NCI-H345 treated with DMSO at 0.1 percent for 48 hours (cell line): ENCODE results near the gene AGK.

ENCODE experiments used
- DNase-seq: peaks from one replicate; lab custom pipeline; 2025; ENCODE audit not compliant: unreplicated experiment; lab: John Stamatoyannopoulos, UW

The AGK gene, protein sequence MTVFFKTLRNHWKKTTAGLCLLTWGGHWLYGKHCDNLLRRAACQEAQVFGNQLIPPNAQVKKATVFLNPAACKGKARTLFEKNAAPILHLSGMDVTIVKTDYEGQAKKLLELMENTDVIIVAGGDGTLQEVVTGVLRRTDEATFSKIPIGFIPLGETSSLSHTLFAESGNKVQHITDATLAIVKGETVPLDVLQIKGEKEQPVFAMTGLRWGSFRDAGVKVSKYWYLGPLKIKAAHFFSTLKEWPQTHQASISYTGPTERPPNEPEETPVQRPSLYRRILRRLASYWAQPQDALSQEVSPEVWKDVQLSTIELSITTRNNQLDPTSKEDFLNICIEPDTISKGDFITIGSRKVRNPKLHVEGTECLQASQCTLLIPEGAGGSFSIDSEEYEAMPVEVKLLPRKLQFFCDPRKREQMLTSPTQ

DNA sequence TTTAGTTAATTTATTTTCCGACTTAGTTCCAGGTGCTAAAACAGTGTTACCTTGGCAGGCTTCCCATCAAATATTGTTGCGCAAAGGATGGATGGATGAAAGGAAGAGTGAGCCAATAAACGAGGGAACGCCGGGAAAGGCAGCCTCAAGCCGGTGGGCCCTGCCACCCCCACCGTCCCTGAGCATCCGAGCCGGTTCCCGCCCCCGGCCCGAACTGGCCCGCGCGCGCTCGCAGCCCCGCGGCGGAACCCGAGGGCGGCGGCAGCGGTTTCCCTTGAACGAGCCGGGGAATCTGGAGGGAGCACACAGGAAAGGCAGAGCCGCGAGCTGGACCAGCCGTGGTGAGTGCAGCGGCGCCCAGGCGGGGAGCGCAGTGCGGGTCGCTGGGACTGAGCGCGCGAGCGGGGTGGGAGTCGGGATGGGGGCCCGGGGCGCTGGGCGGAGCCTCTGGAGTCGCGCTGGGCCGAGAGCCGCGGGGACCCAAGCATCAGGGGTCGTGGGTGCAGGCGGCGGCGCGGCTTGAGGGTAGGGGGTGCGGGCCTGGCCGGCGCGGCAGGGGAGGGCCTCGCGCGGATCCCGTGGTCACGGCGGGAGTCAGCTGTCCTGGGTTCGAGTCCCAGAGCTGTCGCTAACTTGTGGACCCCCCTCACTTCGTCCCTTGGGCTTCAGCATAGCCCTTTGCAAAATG, at the start of gene AGK:
Gene AGK (plus strand): TSS at position 317 of the 688 bp plus-strand sequence. CDS start 4,057 bp downstream, outside the sequence.
- peak; percentile 60 for DNase-seq

DNA sequence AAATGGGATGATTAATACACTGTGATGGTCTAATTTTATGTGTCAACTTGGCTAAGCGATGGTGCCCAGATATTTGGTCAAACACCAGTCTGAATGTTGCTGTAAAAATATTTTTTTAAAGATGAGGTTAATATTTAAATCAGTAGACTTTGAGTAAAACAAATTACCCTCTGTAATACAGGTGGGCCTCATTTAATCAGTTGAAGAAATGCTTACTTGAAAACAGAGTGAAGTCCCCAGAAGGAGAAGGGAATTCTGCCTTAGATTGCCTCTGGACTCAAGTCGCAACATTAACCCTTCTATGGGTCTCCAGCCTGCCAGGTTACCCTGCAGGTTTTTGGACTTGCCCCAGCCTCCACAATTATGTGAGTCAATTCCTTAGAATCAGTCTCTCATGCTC, 49.8 kb upstream of the AGK start:
- no peak for DNase-seq

DNA sequence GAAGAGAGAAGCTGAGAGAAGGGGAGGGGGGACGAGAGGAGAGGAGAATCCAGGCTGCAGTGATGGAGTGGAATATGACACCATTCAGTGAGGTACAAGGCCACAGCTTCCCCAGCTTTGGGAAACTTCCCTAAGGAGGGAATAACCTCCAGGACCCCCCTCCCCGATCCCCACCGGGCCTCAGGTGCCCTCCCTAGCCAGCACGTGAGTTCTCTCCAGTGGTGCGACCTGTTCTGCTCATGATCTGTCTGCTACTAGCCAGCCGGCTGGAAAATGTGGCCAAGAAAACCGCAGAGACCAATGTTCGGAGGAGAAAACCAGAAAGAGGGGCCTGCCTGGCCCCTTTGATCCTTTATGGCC, 39.9 kb upstream of the AGK start:
- no peak for DNase-seq

DNA sequence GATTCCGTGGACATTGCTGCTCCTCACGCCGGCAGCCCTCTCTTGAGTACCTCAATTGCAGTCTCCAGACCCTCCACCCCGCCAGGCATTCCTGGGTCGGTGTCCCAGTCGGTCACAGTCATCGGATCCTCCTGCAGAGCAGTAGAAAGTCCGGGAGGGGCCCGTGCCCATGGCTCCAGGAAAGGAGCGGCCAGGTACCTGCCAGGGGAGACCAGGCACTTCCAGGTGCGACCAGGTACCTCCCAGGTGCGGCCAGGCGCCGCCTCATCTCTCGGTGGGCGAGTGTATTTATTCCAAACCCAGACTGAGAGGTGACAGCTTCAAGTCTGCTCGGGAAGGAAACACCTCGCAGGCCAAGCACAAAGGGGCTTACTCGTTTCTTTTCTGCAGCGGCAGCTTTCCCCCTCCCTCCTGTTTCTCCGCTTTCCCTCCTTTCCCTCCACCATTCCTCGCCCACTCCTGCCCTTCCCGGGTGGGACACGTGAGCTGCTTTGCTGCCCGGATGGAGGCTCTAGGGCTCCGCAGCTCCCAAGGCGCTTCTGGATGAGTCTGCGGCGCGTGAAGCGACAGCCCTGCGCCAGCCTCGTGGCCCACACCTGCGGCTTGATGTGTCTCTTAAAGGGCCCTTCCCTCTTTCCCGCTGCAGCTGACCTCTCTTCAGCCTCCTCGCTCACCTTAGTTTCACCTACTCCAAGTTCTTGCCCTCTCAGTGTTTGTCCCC, 39.4 kb upstream of the AGK start:
- no peak for DNase-seq

DNA sequence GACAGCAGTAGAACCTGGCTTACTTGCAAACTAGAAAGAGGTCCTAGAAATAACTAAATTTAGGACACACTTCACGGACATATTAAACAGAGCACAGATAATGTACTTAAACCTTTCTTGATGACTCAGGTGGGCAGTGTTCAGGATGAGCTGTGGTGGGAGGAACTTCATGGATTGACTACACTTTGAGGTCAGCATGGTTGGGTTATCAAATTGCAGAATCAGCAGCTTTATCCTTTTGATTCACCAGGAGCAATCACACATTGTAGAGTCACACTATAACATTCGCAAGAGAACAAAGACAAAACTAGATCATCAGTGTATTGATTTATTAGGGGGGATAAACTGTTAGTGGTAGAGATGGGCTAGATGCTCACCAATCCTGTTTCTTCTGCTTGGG, 38.6 kb upstream of the AGK start:
- no peak for DNase-seq

DNA sequence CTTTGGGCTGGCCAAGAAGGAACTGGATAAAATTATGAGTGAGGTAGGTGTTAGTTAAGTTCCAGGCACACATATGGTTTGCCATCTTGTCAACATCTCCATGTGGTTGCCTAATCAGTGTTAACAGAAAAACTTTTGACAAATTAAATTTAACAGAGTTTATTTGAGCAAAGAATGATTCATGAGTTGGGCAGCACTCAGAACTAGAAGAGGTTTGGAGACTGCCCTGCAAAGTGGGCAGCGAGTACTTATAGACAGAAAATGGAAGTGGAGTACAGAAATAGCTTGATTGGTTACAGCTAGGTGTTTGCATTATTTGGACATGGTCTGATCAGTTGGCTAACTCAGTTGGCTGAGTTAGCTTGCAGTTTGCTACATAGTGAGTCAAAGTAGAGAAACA, 37.5 kb upstream of the AGK start:
- no peak for DNase-seq

DNA sequence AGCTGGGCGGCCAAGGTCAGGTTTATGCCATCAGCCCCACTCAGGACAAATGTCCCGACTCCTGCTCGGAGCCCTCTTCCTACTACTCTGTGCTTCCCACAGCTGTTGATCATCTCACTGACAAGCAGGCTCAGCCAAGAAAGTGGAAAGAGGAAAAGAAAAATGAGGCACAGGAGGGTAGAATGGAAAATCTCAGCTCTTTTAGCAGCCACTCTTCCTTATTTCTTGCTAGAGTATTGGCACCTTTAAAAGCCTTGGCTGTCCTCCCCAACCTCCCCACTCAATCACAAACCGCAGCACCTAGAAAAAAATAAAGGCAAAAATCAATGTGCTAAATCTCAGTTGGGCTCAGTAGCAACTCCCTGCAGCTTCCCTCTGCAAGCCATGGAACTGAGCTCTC, 35.3 kb upstream of the AGK start:
- DNase-seq: no peak

DNA sequence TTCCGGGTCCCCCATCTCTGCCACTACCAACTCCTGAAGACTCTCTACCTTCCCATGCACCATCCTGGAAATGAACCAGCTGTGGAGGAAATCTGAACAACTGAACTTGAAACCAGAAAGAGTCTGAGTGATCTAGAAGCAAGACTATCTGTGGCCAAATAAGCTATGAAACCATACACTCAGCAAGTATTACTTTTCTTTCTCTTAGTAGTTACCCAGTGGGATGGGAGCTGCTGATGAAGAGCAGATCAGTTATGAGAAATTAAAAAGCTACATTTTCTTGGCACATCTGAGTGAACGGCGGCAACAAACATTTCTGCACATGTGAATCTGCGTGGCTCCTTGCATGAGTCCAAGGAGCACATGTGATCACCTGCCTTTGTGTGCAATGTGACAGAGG, 31.6 kb upstream of the AGK start:
- DNase-seq: no peak

DNA sequence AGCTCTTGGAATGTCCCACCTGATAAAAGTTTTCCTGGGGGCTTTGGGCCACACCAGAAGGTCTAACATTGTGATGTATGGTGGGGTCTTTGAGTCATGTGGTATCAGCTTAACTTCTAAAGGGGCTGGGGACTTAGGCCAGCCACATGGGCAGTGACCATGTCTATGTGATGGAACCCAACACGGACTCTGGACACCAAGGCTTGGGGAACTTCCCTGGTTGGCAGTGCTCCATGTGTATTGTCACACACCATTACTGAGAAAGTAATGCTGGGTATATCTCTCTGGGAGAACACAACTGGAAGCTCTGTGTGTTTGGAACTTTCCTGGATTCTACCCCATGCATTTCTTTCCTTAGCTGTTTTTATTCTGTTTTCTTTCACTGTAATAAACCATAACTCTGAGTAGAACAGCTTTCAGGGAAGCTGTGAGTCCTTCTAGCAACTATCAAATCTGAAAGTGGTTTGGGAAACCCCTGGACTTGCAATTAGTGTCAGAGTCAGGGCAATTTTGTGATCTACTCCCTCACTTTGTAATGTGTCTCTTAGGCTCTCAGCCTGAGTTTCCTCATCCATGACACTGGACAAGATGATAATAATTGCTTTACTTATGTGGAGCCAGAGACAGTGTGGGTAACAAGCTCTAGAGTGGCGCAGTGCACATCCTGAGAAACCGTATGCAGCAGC, 28.4 kb upstream of the AGK start:
- no peak for DNase-seq

DNA sequence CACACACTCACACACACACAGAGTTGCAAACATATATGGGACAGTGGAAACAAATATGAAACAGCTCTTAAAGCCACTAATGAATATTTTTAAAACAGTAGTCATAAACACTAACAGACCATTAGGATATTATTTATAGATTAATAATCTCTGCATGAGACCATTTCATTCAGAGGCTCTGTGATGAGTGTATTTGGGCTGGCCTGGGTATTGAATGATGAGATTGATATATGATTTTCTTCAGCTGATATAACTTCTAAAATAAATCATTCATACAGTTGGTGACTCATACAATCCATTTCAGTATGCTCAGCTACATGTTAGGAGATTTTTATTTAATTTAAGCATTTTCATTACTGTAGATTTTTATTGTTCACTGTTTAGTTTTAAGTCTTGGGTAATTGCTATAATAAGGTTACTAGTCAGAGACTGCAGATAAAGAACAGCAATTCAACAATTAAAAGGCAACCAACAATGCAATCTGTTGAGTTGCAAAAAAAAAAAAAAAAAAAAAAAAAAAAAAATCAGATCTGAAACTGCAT, 25.2 kb upstream of the AGK start:
- no peak for DNase-seq

DNA sequence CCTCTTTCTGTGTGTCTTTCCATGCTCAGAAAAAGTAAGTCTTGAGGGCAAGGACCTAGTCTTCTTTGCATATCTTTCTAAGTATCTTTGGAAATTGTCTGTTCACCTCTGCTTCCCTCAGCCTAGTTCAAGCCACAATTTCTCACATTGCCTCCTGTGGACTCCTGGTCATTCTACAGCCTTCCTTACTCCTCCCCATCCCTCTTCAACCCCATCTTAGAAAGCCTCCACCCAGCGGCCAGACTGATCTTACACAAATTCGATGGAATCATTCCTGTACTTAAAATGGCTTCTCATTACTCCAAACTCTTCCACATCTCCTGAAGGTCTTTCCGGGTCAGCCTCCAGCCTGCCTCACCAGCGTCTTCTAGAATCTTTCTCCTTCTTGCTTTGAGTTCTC, 24.1 kb upstream of the AGK start:
- DNase-seq: no peak

DNA sequence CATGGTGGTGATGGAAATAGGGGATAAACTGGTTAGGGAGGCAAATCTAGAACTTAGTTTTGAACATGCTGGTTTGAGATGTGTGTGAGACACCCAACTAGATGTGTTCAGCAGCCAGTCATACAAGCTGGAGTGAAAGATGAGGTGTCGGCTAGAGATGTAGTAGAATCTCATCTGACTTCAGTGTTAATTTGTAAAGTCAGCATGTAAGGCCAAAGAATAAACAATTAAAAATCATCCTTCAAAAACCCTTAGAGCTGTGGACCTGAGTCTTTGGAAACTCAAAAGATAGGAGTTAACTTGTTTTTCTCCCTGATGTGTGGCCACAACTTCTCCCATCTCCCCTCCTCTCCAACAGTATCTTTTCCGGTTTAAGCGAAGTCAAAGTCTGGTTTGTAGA, 22.8 kb upstream of the AGK start:
- no peak for DNase-seq

DNA sequence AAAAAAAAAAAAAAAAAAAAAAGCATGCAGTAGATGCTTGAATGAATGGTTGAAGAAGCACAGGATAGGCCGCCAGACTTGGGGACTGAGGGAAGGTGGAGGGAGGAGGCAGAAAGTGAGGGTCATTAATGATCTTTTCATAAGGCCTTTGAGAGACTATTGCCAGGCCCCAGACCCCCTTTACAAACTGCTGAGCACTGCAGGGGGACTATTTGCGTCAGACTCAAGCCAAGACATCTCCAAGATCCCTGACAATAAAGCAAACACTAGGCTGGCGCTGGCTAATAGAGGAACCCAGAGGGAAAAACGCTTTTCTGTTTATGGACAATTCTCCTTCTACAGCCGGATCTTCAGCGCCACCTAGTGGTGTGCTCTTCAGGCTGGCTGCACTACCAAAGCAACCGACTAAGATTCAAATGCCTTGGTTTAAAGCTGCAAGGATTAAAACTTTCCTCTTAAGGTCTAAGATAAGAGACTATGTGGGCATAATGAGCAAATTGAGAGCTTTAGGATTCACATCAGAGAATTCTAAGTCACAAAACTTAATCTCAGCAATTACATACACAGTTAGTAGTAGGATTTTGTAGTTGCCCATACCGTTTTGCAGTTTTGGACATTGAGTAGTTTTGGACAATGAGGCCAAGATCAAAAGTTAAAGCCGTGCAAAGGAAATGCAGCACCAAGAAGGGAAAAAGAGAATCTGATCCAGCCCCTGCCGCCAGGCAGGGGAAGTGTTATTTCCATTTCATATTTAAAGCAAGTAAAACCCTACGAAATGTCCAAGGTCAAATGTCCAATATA, 17.9 kb upstream of the AGK start:
- DNase-seq: peak; percentile 82

DNA sequence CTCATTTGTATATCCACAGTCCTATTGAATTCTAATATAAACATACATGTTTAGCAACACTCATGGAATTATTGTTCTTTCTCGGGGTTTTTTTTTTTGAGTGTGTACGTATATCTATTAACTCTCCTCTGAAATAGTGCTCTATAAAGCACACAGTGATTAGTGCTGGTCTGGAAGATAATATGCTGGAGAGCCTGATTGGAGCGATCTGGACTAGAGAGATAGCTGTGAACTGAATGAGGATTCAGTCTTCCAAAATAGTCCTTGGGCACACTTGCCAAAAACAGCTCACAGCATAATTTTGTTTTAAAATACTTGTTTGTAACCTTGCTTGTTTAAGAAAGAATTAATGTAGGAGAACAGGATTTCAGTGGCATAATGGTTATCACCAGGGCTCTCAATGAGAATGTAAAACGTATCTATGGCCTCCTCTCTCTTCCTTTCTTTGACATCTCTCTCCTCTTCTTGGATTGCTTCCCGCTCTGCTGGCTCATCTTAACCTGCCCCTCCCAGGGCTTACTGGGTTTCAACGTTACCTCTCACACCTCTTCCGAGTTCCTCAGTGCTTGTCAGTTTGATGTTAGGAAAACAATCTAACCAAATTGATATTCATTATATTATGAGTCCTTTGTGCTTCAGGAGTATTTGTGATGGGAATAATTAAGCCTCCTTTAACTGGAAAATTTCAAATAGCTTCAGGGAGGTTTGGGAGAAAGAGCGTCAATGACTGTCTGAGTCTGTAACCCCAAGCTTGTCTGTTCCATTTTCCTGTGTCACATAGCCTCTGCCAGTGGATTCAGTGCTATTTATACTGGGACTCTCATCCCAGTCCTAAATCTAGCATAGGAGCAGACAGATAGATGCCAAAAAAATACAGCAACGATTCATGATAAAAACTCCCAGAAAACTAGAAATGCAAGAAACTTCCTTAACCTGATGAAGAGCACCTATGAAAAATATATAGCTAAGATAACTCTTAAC, 16.2 kb upstream of the AGK start:
- no peak for DNase-seq

DNA sequence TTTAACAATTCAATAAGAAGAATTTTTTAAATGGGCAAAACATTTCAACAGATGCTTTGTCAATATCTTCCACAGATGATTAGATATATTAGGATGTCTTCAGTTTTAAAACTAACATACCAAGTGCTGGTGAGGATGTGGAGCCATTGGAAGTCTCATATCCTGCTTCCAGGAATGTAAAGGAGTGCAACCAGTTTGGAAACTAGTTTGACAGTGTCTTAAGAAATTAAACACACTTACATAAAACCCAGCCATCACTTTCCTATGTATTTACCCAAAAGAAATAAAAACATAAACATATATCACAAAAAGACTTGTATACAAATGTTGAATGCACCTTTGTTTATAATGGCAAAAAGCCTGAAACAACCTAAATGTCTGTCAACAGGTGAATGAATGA, 13.3 kb upstream of the AGK start:
- no peak for DNase-seq

DNA sequence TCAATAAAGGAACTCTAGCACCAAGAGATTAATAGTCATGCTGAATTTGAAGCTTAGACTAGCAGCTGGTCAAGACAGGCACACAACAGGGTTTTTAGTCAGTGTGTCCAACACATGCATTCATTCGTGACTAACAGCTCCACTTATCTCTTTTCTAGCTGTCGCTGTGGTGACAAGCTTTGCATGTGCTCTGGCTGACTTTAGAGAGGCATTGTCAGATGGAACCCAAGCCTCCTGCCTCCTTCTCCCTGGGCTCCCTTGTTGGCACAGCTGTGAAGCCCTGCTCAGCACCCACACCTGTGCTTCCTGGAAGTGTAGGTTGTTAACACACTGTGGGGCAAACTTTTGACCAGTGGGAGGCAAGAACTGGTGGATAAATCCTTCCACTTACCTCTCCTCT, 9.8 kb upstream of the AGK start:
- DNase-seq: peak; percentile 87

DNA sequence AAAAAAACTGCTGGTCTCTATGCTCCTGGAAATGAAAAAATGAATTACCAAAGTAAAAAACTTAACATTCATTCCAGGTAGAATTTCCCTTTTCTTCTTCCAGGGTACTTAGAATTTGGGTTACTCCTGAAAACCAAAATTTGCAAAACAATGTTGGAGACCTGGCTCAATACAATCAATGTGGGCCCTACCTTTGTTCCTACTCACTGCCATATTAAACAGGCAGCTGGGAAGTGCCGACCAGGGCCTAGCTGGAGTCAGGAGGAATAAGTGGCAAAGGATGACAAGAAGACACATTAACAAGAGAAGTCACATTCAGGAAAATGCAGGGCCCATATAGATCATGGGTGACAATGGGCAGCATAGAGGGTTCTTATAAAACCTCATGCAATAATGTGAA, 6.4 kb upstream of the AGK start:
- DNase-seq: no peak

DNA sequence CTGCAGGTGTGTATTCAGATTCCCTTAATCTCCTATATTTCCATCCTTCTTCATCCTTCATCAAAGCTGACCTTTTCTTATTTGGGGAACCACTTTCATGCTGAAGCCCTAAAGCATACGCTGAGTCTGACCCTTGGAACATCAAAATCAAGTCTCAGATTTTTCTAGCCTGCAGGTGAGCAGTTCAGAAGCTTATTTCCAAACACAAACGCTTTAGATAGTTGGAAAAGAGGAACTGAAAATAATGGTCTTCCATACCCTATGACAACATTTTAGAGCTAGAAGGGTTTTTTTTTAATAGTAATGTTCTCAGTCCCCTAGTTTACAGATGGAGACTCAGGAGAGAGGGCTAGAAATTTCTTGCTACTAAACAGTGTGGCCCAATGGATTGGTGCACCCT, 1.6 kb upstream of the AGK start:
- DNase-seq: no peak

DNA sequence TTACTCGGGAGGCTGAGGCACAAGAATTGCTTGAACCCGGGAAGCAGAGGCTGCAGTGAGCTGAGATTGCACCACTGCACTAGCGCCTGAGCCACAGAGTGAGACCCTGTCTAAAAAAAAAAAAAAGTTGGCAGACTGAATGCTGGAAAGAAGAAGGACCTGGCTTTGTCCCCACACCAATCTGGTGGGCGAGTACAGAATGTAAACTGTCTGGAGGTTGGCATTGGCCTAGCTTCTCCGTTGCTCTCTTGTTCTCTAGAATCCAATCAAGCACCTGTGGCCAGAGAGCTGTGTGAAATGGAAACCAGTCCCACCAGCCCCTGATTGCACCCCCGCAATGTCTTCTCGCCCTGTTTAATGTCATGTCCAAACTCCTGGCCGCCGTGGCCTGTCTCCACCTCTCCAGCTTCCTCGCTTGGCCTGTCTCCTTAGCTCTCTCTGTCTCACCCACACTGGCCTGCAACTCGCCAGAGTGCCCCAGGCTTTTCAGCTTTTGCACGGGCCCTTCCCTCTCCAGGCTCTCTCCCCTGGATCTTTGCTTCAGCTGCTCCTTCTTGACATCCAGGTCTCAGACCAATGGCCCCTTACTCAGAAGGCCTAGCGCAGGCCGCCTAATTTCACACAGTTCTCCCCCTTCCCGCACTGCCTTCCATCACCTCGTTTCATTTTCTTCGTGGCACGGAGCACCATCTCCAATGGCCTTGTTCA, 670 bp upstream of the AGK start:
- DNase-seq: no peak
